ENCODE measurements around the gene RDH16. TPM values are rescaled to one million over a fixed set of nuclear protein-coding genes. Genes with fewer than 3 reads are reported as not detected.
"Not testable (repeated sequence)": the region's sequence is repeated elsewhere in the genome, so short reads cannot be mapped to it uniquely, and the experiment has no call there.

The RDH16 gene
- total RNA-seq, 1 experiment from 2014 or later, result 0.16 TPM

GRCh38 chr12:56922031-56922430 lies 35.4 kb downstream of the RDH16 start:
- BruUV-seq (replicated peaks), result no TSS peak
- H3K36me3 Mint-ChIP-seq (ENCODE audit: insufficient read depth, unreplicated experiment), result no peaks in the 10 kb centered on the region
- ChIA-PET CTCF (interaction anchor here (0.7 kb wide), 1 partner anchor 81 kb away, joined by 3 read pairs; no protein-coding TSS in a partner anchor), POLR2A (no interaction called here)
- H3K27ac Mint-ChIP-seq (ENCODE audit: low read depth, unreplicated experiment), result no peak overlapping the region
- intact Hi-C loops (cut with micrococcal nuclease), result no loop called here
- no peaks in the 10 kb centered on the region for H3K27me3 Mint-ChIP-seq (ENCODE audit: insufficient read depth, unreplicated experiment)
- no peak for DNase-seq (ENCODE audit: unreplicated experiment)
- TF ChIP-seq CTCF (IDR thresholded peaks at IDR 0.05; ENCODE audit: unreplicated experiment), result no peak
- no peaks in the 10 kb centered on the region for H3K4me1 Mint-ChIP-seq (ENCODE audit: insufficient read depth, unreplicated experiment)
- H3K4me3 Mint-ChIP-seq (ENCODE audit: unreplicated experiment), result no peak overlapping the region
- peaks cover 5% of the 10 kb centered on the region for H3K9me3 Mint-ChIP-seq (ENCODE audit: unreplicated experiment)

DNA sequence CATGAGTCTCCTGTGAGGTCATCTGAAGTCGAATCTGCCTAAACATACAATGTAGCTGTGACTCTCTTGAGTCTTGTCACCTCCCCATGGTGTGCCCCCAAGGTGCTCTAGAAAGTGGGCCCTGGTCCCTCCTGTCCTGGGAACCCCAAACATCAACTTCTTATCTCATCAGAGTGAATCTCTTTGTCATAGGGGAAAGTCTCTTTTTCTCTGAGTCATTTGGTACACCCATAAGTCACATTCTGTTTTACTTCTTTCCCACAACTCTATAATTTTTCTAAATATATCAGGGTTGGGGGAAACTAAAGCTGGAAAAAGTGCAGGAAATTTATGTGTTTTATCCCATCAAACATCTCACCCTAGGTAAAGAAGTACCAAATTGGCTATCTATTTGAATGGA lies 36.1 kb downstream of the RDH16 start:
- no peak for TF ChIP-seq CTCF (IDR thresholded peaks at IDR 0.05; ENCODE audit: unreplicated experiment)
- H3K4me1 Mint-ChIP-seq (ENCODE audit: insufficient read depth, unreplicated experiment), result no peaks in the 10 kb centered on the region
- no peak overlapping the region for H3K27ac Mint-ChIP-seq (ENCODE audit: low read depth, unreplicated experiment)
- intact Hi-C loops (cut with micrococcal nuclease), result no loop called here
- DNase-seq (ENCODE audit: unreplicated experiment), result no peak
- no peak overlapping the region for H3K4me3 Mint-ChIP-seq (ENCODE audit: unreplicated experiment)
- POLR2A ChIA-PET, result no interaction called here
- no peaks in the 10 kb centered on the region for H3K36me3 Mint-ChIP-seq (ENCODE audit: insufficient read depth, unreplicated experiment)
- CTCF ChIA-PET, result no interaction called here
- peaks cover 5% of the 10 kb centered on the region for H3K9me3 Mint-ChIP-seq (ENCODE audit: unreplicated experiment)
- no peaks in the 10 kb centered on the region for H3K27me3 Mint-ChIP-seq (ENCODE audit: insufficient read depth, unreplicated experiment)
- no TSS peak for BruUV-seq (replicated peaks)

- H3K9me3 Mint-ChIP-seq (ENCODE audit: unreplicated experiment); CTCF ChIA-PET; intact Hi-C loops (cut with micrococcal nuclease); H3K27ac Mint-ChIP-seq (ENCODE audit: low read depth, unreplicated experiment); POLR2A ChIA-PET; H3K36me3 Mint-ChIP-seq (ENCODE audit: insufficient read depth, unreplicated experiment); BruUV-seq (replicated peaks); H3K4me3 Mint-ChIP-seq (ENCODE audit: unreplicated experiment); H3K4me1 Mint-ChIP-seq (ENCODE audit: insufficient read depth, unreplicated experiment); DNase-seq (ENCODE audit: unreplicated experiment); H3K27me3 Mint-ChIP-seq (ENCODE audit: insufficient read depth, unreplicated experiment): not testable (repeated sequence)
These were observed 39.3 kb downstream of the RDH16 start for GRCh38 chr12:56918139-56918538.

GRCh38 chr12:56916996-56917333 lies 40.4 kb downstream of the RDH16 start:
- no TSS peak for BruUV-seq (replicated peaks)
- POLR2A ChIA-PET, result interaction anchor here (0.9 kb wide), 1 partner anchor 16 kb away, joined by 3 read pairs; no protein-coding TSS in a partner anchor
- no peak for TF ChIP-seq CTCF (IDR thresholded peaks at IDR 0.05; ENCODE audit: unreplicated experiment)
- Mint-ChIP-seq H3K9me3 (ENCODE audit: unreplicated experiment) (peaks cover 5% of the 10 kb centered on the region), H3K4me1 (ENCODE audit: insufficient read depth, unreplicated experiment) (no peaks in the 10 kb centered on the region), H3K27me3 (ENCODE audit: insufficient read depth, unreplicated experiment) (no peaks in the 10 kb centered on the region), H3K36me3 (ENCODE audit: insufficient read depth, unreplicated experiment) (no peaks in the 10 kb centered on the region), H3K4me3 (ENCODE audit: unreplicated experiment) (no peak overlapping the region), H3K27ac (ENCODE audit: low read depth, unreplicated experiment) (no peak overlapping the region)
- CTCF ChIA-PET, result interaction anchor here (0.7 kb wide), 1 partner anchor 89 kb away, joined by 3 read pairs; no protein-coding TSS in a partner anchor
- intact Hi-C loops (cut with micrococcal nuclease), result no loop called here
- DNase-seq (ENCODE audit: unreplicated experiment), result no peak

Measured in MCF 10A (cell line).